OCI-LY7 (cell line): ENCODE results near the gene CDAN1.

Experiments used
- CTCF ChIP-seq: fragments of 200-600 bp; sonication (generic); conservative IDR thresholded peaks from 2 replicates; pipeline ENCODE4 v1.5.1; 2014; ENCODE audit warnings: mild to moderate bottlenecking, antibody characterized with exemption, low read length, moderate library complexity, mixed read lengths
- EZH2phosphoT487 ChIP-seq: fragments of 200-600 bp; sonication (generic); IDR thresholded peaks from 2 replicates; pipeline ENCODE4 v1.6.1; 2018; ENCODE audit warnings: low read depth, borderline replicate concordance, mild to moderate bottlenecking, mixed run types, antibody characterized with exemption, low read length, moderate library complexity, mixed read lengths

GRCh38 chr15:42729409-42729808, 7.5 kb downstream of the CDAN1 start:
- TF ChIP-seq CTCF = no peak
- no peak for TF ChIP-seq EZH2phosphoT487
